GM23338 (cell line): ENCODE measurements around the gene LAMC2. TPM values are rescaled to one million over a fixed set of nuclear protein-coding genes. Genes with fewer than 3 reads are reported as not detected.

Experiments used
- ATAC-seq: fragments of 200-7000 bp; cut with Tn5 transposase; 3 replicates; pipeline ENCODE4 v1.9.1; 2020
- DNase-seq: peaks from one replicate; pipeline ENCODE4 v3.0.0-alpha.2; 2015; ENCODE audit warnings: low spot score
- H2AFZ ChIP-seq: fragments of 200-600 bp; sonication (generic); 2 replicates; pipeline ENCODE4 v1.8.0; 2016; ENCODE audit warnings: antibody characterized with exemption, mild to moderate bottlenecking, moderate library complexity
- H3F3A ChIP-seq: fragments of 200-600 bp; sonication (generic); replicated peaks from 2 replicates; pipeline ENCODE4 v1.8.0; 2017; ENCODE audit warnings: antibody characterized with exemption, mixed run types, low read depth
- H3K27ac ChIP-seq: fragments of 200-600 bp; sonication (generic); 2 replicates; pipeline ENCODE4 v1.6.1; 2016; ENCODE audit warnings: low read depth
- H3K27me3 ChIP-seq: fragments of 200-600 bp; sonication (generic); 2 replicates; pipeline ENCODE4 v1.8.0; 2016; ENCODE audit warnings: mild to moderate bottlenecking, mixed run types, moderate library complexity; ENCODE audit not compliant: insufficient read depth
- H3K36me3 ChIP-seq: fragments of 200-600 bp; sonication (generic); 2 replicates; pipeline ENCODE4 v1.8.0; 2016; ENCODE audit warnings: mild to moderate bottlenecking; ENCODE audit not compliant: insufficient read depth
- H3K4me1 ChIP-seq: fragments of 200-600 bp; sonication (generic); 2 replicates; pipeline ENCODE4 v1.8.0; 2016; ENCODE audit warnings: mild to moderate bottlenecking, moderate library complexity; ENCODE audit not compliant: insufficient read depth
- H3K4me2 ChIP-seq: fragments of 200-600 bp; sonication (generic); 2 replicates; pipeline ENCODE4 v1.7.1; 2017; ENCODE audit warnings: mixed run types
- H3K4me3 ChIP-seq: fragments of 200-600 bp; sonication (generic); 2 replicates; pipeline ENCODE4 v1.6.1; 2016; ENCODE audit warnings: mixed run types
- H3K79me2 ChIP-seq: fragments of 200-600 bp; sonication (generic); replicated peaks from 2 replicates; pipeline ENCODE4 v1.8.0; 2017; ENCODE audit warnings: mild to moderate bottlenecking; ENCODE audit not compliant: insufficient read depth
- H3K9me2 ChIP-seq: fragments of 200-600 bp; sonication (generic); 2 replicates; pipeline ENCODE4 v1.8.0; 2017; ENCODE audit not compliant: insufficient read depth
- H4K20me1 ChIP-seq: fragments of 200-600 bp; sonication (generic); replicated peaks from 2 replicates; pipeline ENCODE4 v1.8.0; 2017; ENCODE audit warnings: mild to moderate bottlenecking; ENCODE audit not compliant: insufficient read depth
- H3K27ac Mint-ChIP-seq: 2 replicates; pipeline ENCODE4 v1.8.0; 2020; ENCODE audit warnings: inconsistent platforms, mild to moderate bottlenecking, moderate library complexity, mixed read lengths
- H3K27me3 Mint-ChIP-seq: 3 replicates; pipeline ENCODE4 v1.8.0; 2022; ENCODE audit warnings: low read depth, mild to moderate bottlenecking, moderate library complexity, mixed read lengths, inconsistent platforms; ENCODE audit not compliant: insufficient read depth, poor library complexity
- H3K36me3 Mint-ChIP-seq: 3 replicates; pipeline ENCODE4 v1.8.0; 2021; ENCODE audit warnings: low read depth, mild to moderate bottlenecking, inconsistent platforms, moderate library complexity, mixed read lengths
- H3K4me1 Mint-ChIP-seq: 3 replicates; pipeline ENCODE4 v1.8.0; 2020; ENCODE audit warnings: mild to moderate bottlenecking, inconsistent platforms, mixed read lengths
- H3K4me3 Mint-ChIP-seq: 3 replicates; pipeline ENCODE4 v1.8.0; 2021; ENCODE audit warnings: moderate library complexity, mild to moderate bottlenecking, inconsistent platforms, mixed read lengths
- H3K9me3 Mint-ChIP-seq: 3 replicates; pipeline ENCODE4 v1.8.0; 2020; ENCODE audit warnings: moderate library complexity, mild to moderate bottlenecking, inconsistent platforms, mixed read lengths
- EZH2phosphoT487 ChIP-seq: fragments of 200-600 bp; sonication (generic); IDR thresholded peaks from one replicate; pipeline ENCODE4 v1.8.1; 2018; ENCODE audit warnings: antibody characterized with exemption; ENCODE audit not compliant: unreplicated experiment
- JUNB ChIP-seq: IDR thresholded peaks from one replicate; pipeline ENCODE4 v1.6.1; 2016; ENCODE audit warnings: antibody characterized with exemption; ENCODE audit not compliant: unreplicated experiment
- NANOG ChIP-seq: IDR thresholded peaks from 2 replicates; pipeline ENCODE4 v1.6.1; 2016; ENCODE audit warnings: antibody characterized with exemption, borderline replicate concordance
- POLR2AphosphoS5 ChIP-seq: IDR thresholded peaks from 2 replicates; pipeline ENCODE4 v1.6.1; 2016; ENCODE audit warnings: antibody characterized with exemption, low read depth
- polyA plus RNA-seq: library from polyadenylated mRNA; unstranded; fragments of >200 nt; fragmentation: Nextera tagmentation; extraction: Ambion mirVana; gene quantifications from 2 replicates; pipeline ENCODE4 v1.2.1, GENCODE V29; 2016
- total RNA-seq: library from RNA; depleted of rRNA; stranded (reverse); fragments of >200 nt; shearing (Covaris generic); gene quantifications from 2 replicates; pipeline ENCODE4 v1.2.3, GENCODE V29; 2014
- TF ChIP-seq, protein P1 (sequence below): IDR thresholded peaks from one replicate; pipeline ENCODE4 v1.6.1; 2018; ENCODE audit warnings: antibody characterized with exemption; ENCODE audit not compliant: unreplicated experiment
- TF ChIP-seq, protein P2 (sequence below): fragments of 250-450 bp; sonication (Bioruptor Pico); IDR thresholded peaks from 2 replicates; pipeline ENCODE4 v1.5.0; 2020; ENCODE audit warnings: mild to moderate bottlenecking, moderate library complexity

LAMC2 gene
- total and polyA plus RNA-seq, 2 experiments from 2014 or later = 4.3 to 19.5 TPM

DNA sequence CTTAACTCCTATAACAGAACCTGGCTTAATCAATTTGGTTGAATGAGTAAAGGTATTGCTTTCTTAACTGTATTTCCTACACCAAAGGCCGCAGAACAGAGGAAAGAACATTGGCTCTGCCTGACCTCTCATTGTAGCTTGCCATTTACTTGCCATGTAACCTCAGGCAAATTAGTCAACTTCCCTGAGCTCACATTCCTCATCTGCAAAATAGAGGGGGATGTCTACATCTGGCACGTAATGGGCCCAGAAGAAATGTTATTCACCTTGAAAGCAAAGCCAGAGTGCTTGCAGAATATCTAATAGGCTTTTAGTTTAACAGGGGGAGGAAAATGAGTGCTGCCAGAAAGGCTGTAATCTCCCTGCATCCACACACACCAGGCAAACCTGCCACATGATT, 44.3 kb downstream of the LAMC2 start:
- peaks cover 3% of the 10 kb centered on the region for H3K27me3 Mint-ChIP-seq
- no peaks in the 10 kb centered on the region for H3K9me3 Mint-ChIP-seq
- Histone ChIP-seq H3K27ac (no peak overlapping the region), H3K4me3 (no peak overlapping the region), H3K79me2 (no peaks in the 10 kb centered on the region), H3F3A (peaks cover 8% of the 10 kb centered on the region; the same call in 1 of the 2 replicates), H2AFZ (no peak overlapping the region), H3K27me3 (no peaks in the 10 kb centered on the region), H3K36me3 (no peaks in the 10 kb centered on the region), H4K20me1 (no peaks in the 10 kb centered on the region), H3K9me2 (no peaks in the 10 kb centered on the region), H3K4me2 (no peak overlapping the region), H3K4me1 (peaks cover 13% of the 10 kb centered on the region)
- H3K4me3 Mint-ChIP-seq = no peak overlapping the region
- no peak for ATAC-seq
- DNase-seq = no peak
- TF ChIP-seq, protein P1, sequence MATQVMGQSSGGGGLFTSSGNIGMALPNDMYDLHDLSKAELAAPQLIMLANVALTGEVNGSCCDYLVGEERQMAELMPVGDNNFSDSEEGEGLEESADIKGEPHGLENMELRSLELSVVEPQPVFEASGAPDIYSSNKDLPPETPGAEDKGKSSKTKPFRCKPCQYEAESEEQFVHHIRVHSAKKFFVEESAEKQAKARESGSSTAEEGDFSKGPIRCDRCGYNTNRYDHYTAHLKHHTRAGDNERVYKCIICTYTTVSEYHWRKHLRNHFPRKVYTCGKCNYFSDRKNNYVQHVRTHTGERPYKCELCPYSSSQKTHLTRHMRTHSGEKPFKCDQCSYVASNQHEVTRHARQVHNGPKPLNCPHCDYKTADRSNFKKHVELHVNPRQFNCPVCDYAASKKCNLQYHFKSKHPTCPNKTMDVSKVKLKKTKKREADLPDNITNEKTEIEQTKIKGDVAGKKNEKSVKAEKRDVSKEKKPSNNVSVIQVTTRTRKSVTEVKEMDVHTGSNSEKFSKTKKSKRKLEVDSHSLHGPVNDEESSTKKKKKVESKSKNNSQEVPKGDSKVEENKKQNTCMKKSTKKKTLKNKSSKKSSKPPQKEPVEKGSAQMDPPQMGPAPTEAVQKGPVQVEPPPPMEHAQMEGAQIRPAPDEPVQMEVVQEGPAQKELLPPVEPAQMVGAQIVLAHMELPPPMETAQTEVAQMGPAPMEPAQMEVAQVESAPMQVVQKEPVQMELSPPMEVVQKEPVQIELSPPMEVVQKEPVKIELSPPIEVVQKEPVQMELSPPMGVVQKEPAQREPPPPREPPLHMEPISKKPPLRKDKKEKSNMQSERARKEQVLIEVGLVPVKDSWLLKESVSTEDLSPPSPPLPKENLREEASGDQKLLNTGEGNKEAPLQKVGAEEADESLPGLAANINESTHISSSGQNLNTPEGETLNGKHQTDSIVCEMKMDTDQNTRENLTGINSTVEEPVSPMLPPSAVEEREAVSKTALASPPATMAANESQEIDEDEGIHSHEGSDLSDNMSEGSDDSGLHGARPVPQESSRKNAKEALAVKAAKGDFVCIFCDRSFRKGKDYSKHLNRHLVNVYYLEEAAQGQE = no peak
- TF ChIP-seq JUNB = no peak
- TF ChIP-seq NANOG = no peak
- H3K4me1 Mint-ChIP-seq = peaks cover 41% of the 10 kb centered on the region
- H3K36me3 Mint-ChIP-seq = no peaks in the 10 kb centered on the region
- no peak overlapping the region for H3K27ac Mint-ChIP-seq

DNA sequence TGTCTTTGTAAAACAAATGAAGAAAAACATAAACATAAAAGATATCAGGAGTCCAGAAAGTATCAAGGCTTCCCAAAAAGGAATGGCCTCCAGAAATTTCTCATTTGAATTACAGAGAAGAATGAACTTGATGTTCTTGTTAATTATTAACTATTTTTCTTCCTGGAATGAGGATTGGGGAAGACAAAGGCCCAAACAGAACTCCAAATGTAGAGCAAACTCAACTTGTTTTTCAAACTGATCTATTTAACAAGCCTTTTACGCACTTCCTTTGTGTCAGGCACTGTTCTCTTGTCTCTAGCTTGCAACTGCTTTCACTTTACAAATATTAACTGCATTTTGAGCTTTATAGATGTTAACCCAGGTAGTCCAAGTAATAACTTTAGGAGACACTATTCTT, 45.5 kb downstream of the LAMC2 start:
- Histone ChIP-seq H4K20me1 (no peaks in the 10 kb centered on the region), H3K27me3 (no peaks in the 10 kb centered on the region), H3K79me2 (no peaks in the 10 kb centered on the region), H3K4me3 (no peak overlapping the region), H2AFZ (no peak overlapping the region), H3K4me1 (peaks cover 19% of the 10 kb centered on the region), H3K36me3 (no peaks in the 10 kb centered on the region), H3F3A (peaks cover 8% of the 10 kb centered on the region; the same call in 1 of the 2 replicates), H3K27ac (no peak overlapping the region), H3K9me2 (no peaks in the 10 kb centered on the region), H3K4me2 (no peak overlapping the region)
- Mint-ChIP-seq H3K36me3 (no peaks in the 10 kb centered on the region), H3K27ac (no peak overlapping the region), H3K4me1 (peaks cover 49% of the 10 kb centered on the region), H3K4me3 (no peak overlapping the region), H3K27me3 (peaks cover 6% of the 10 kb centered on the region), H3K9me3 (no peaks in the 10 kb centered on the region)
- ATAC-seq = no peak
- DNase-seq = no peak
- TF ChIP-seq EZH2phosphoT487 = no peak
- TF ChIP-seq POLR2AphosphoS5 = no peak
- TF ChIP-seq, protein P1 = no peak
- TF ChIP-seq, protein P2, sequence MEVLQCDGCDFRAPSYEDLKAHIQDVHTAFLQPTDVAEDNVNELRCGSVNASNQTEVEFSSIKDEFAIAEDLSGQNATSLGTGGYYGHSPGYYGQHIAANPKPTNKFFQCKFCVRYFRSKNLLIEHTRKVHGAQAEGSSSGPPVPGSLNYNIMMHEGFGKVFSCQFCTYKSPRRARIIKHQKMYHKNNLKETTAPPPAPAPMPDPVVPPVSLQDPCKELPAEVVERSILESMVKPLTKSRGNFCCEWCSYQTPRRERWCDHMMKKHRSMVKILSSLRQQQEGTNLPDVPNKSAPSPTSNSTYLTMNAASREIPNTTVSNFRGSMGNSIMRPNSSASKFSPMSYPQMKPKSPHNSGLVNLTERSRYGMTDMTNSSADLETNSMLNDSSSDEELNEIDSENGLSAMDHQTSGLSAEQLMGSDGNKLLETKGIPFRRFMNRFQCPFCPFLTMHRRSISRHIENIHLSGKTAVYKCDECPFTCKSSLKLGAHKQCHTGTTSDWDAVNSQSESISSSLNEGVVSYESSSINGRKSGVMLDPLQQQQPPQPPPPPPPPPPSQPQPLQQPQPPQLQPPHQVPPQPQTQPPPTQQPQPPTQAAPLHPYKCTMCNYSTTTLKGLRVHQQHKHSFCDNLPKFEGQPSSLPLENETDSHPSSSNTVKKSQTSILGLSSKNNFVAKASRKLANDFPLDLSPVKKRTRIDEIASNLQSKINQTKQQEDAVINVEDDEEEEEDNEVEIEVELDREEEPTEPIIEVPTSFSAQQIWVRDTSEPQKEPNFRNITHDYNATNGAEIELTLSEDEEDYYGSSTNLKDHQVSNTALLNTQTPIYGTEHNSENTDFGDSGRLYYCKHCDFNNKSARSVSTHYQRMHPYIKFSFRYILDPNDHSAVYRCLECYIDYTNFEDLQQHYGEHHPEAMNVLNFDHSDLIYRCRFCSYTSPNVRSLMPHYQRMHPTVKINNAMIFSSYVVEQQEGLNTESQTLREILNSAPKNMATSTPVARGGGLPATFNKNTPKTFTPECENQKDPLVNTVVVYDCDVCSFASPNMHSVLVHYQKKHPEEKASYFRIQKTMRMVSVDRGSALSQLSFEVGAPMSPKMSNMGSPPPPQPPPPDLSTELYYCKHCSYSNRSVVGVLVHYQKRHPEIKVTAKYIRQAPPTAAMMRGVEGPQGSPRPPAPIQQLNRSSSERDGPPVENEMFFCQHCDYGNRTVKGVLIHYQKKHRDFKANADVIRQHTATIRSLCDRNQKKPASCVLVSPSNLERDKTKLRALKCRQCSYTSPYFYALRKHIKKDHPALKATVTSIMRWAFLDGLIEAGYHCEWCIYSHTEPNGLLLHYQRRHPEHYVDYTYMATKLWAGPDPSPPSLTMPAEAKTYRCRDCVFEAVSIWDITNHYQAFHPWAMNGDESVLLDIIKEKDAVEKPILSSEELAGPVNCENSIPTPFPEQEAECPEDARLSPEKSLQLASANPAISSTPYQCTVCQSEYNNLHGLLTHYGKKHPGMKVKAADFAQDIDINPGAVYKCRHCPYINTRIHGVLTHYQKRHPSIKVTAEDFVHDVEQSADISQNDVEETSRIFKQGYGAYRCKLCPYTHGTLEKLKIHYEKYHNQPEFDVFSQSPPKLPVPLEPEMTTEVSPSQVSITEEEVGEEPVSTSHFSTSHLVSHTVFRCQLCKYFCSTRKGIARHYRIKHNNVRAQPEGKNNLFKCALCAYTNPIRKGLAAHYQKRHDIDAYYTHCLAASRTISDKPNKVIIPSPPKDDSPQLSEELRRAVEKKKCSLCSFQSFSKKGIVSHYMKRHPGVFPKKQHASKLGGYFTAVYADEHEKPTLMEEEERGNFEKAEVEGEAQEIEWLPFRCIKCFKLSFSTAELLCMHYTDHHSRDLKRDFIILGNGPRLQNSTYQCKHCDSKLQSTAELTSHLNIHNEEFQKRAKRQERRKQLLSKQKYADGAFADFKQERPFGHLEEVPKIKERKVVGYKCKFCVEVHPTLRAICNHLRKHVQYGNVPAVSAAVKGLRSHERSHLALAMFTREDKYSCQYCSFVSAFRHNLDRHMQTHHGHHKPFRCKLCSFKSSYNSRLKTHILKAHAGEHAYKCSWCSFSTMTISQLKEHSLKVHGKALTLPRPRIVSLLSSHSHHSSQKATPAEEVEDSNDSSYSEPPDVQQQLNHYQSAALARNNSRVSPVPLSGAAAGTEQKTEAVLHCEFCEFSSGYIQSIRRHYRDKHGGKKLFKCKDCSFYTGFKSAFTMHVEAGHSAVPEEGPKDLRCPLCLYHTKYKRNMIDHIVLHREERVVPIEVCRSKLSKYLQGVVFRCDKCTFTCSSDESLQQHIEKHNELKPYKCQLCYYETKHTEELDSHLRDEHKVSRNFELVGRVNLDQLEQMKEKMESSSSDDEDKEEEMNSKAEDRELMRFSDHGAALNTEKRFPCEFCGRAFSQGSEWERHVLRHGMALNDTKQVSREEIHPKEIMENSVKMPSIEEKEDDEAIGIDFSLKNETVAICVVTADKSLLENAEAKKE (CRISPR knock-in tag) = no peak
